Caco-2 (cell line): ENCODE data around the gene GPX1. TPM values are rescaled to one million over a fixed set of nuclear protein-coding genes. Genes with fewer than 3 reads are reported as not detected.
"Not testable (repeated sequence)": the region's sequence is repeated elsewhere in the genome, so short reads cannot be mapped to it uniquely, and the experiment has no call there.

Experiments used
- BruUV-seq: library from RNA; stranded (reverse); fragments of 400-500 nt; replicated peaks from 2 replicates; lab custom pipeline; 2021; lab: Mats Ljungman, UMichigan
- CTCF ChIA-PET: fragments of 300-600 bp; sonication (Branson Sonifier 250); formaldehyde crosslinking; loops from one replicate; lab custom pipeline; 2022; ENCODE audit warnings: antibody characterized with exemption; lab: Charles Lee
- POLR2A ChIA-PET: fragments of 300-600 bp; sonication (Branson Sonifier 250); formaldehyde crosslinking; loops from one replicate; lab custom pipeline; 2022; ENCODE audit warnings: antibody characterized with exemption; lab: Charles Lee
- DNase-seq, 2 experiments: peaks; one replicate each; pipeline versions ENCODE4 v3.0.0 to v3.0.0-alpha.2; 2020 to 2022
- H3K27me3 ChIP-seq: replicated peaks from 2 replicates; pipeline ENCODE4 v1.6.0; 2011; ENCODE audit warnings: low read length; ENCODE audit not compliant: control insufficient read depth, insufficient read depth
- H3K36me3 ChIP-seq: 2 replicates; pipeline ENCODE4 v1.5.1; 2011; ENCODE audit warnings: low read length; ENCODE audit not compliant: control insufficient read depth, insufficient read depth
- H3K4me1 ChIP-seq: fragments of 250-450 bp; sonication (Bioruptor Pico); 2 replicates; pipeline ENCODE4 v1.5.1; 2020; ENCODE audit warnings: mild to moderate bottlenecking
- H3K4me3 ChIP-seq: 2 replicates; pipeline ENCODE4 v1.5.1; 2011; ENCODE audit warnings: low read depth, mild to moderate bottlenecking, control low read depth, low read length
- H3K9me3 ChIP-seq: fragments of 250-450 bp; sonication (Bioruptor Pico); 2 replicates; pipeline ENCODE4 v1.5.1; 2020; ENCODE audit warnings: mild to moderate bottlenecking, moderate library complexity
- H3K27ac Mint-ChIP-seq: one replicate; pipeline ENCODE4 v1.8.0; 2022; ENCODE audit warnings: mixed read lengths; ENCODE audit not compliant: unreplicated experiment
- H3K27me3 Mint-ChIP-seq: one replicate; pipeline ENCODE4 v1.8.0; 2022; ENCODE audit warnings: mixed read lengths; ENCODE audit not compliant: insufficient read depth, unreplicated experiment
- H3K36me3 Mint-ChIP-seq: one replicate; pipeline ENCODE4 v1.8.0; 2022; ENCODE audit warnings: mild to moderate bottlenecking, mixed read lengths; ENCODE audit not compliant: insufficient read depth, unreplicated experiment
- H3K4me1 Mint-ChIP-seq: one replicate; pipeline ENCODE4 v1.8.0; 2022; ENCODE audit warnings: low read depth, mixed read lengths; ENCODE audit not compliant: unreplicated experiment
- H3K4me3 Mint-ChIP-seq: one replicate; pipeline ENCODE4 v1.8.0; 2022; ENCODE audit warnings: mild to moderate bottlenecking, moderate library complexity, mixed read lengths; ENCODE audit not compliant: unreplicated experiment
- H3K9me3 Mint-ChIP-seq: one replicate; pipeline ENCODE4 v1.8.0; 2022; ENCODE audit warnings: mixed read lengths; ENCODE audit not compliant: unreplicated experiment
- intact Hi-C: fragments of 100-400 bp; cut with micrococcal nuclease; formaldehyde crosslinking; loops from one replicate; pipeline ENCODE4 v1.10.0; 2022; ENCODE audit not compliant: unreplicated experiment
- total RNA-seq: library from RNA; stranded (reverse); gene quantifications from 2 replicates; pipeline ENCODE4 v1.2.3, GENCODE V29; 2022
- TF ChIP-seq, protein P1 (sequence below), 2 experiments: fragments of 200-600 bp in 1 of 2; IDR thresholded peaks; 1 replicate in 1 of 2; 2 replicates in 1 of 2; pipeline versions ENCODE4 v1.5.1 to v1.8.0; 2011 to 2022; ENCODE audit warnings: antibody characterized with exemption in 1 of 2, control low read depth in 1 of 2, inconsistent platforms in 1 of 2, low read depth in 1 of 2, low read length in 1 of 2, mild to moderate bottlenecking in 1 of 2, moderate library complexity in 1 of 2; ENCODE audit not compliant: insufficient read depth in 1 of 2, severe bottlenecking in 1 of 2, unreplicated experiment in 1 of 2

The GPX1 gene
- total RNA-seq, 1 experiment from 2014 or later = 197 TPM

DNA sequence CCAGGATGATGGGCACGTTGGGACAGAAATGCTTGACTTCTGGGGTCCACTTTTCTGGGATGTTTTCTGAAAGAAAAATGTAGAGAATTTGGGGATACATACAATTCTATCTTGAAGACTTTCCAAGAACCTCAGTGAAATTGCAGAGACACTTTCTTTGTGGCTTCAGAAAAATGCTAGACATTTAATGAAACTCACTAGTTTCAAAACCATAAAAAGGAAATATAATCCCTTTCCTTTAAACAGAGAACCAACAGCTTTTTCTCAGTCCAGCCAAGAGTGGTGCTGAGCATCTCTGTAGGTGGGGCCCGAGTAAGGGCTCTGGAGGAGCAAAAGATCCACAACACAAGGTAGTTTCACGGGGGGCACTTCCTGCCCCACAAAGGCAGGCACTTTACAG, 4.4 kb upstream of the GPX1 start:
- no peak for DNase-seq
- H3K4me3 Mint-ChIP-seq = no peak overlapping the region
- H3K27ac Mint-ChIP-seq = no peak overlapping the region
- H3K27me3 ChIP-seq = no peaks in the 10 kb centered on the region
- H3K9me3 Mint-ChIP-seq = no peaks in the 10 kb centered on the region
- no peak overlapping the region for H3K4me3 ChIP-seq
- peaks cover 97% of the 10 kb centered on the region for H3K36me3 Mint-ChIP-seq
- POLR2A ChIA-PET = no interaction called here
- H3K27me3 Mint-ChIP-seq = no peaks in the 10 kb centered on the region
- H3K4me1 Mint-ChIP-seq = peaks cover 6% of the 10 kb centered on the region
- no peaks in the 10 kb centered on the region for H3K9me3 ChIP-seq
- peaks cover 13% of the 10 kb centered on the region; the same call in 1 of the 2 replicates for H3K4me1 ChIP-seq
- TF ChIP-seq, protein P1, sequence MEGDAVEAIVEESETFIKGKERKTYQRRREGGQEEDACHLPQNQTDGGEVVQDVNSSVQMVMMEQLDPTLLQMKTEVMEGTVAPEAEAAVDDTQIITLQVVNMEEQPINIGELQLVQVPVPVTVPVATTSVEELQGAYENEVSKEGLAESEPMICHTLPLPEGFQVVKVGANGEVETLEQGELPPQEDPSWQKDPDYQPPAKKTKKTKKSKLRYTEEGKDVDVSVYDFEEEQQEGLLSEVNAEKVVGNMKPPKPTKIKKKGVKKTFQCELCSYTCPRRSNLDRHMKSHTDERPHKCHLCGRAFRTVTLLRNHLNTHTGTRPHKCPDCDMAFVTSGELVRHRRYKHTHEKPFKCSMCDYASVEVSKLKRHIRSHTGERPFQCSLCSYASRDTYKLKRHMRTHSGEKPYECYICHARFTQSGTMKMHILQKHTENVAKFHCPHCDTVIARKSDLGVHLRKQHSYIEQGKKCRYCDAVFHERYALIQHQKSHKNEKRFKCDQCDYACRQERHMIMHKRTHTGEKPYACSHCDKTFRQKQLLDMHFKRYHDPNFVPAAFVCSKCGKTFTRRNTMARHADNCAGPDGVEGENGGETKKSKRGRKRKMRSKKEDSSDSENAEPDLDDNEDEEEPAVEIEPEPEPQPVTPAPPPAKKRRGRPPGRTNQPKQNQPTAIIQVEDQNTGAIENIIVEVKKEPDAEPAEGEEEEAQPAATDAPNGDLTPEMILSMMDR (IDR thresholded peaks at IDR 0.05; ENCODE audit: insufficient read depth in 1 of 2, low read depth in 1 of 2, low read length in 1 of 2, severe bottlenecking in 1 of 2, unreplicated experiment in 1 of 2) = no peak
- intact Hi-C loops = no loop called here
- no TSS peak for BruUV-seq
- H3K36me3 ChIP-seq = peaks cover 4% of the 10 kb centered on the region
- CTCF ChIA-PET = interaction anchor here (0.6 kb wide), 1 partner anchor 93 kb away, joined by 5 read pairs; no protein-coding TSS in a partner anchor

DNA sequence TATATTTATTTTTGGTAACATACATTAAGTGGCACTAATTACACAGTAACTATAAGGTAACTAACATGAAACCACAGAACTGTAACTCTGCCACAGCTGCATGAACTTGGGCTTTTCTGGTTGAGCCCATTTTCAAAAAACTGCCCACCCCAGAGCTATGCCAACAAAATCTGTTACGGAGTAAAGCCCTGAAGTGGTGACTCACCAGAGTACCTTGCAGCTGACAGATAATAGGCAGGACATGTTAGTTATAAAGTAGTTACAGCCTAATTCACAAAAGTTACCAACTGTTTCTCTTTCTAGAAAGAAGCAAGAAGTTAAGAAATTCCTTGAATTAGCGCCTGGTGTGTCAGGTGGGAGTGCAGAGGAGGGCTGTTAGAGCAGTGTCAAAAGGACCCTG, 1.5 kb upstream of the GPX1 start:
- no peaks in the 10 kb centered on the region for H3K9me3 Mint-ChIP-seq
- H3K36me3 ChIP-seq = peaks cover 7% of the 10 kb centered on the region
- TF ChIP-seq, protein P1 (IDR thresholded peaks at IDR 0.05; ENCODE audit: insufficient read depth in 1 of 2, low read depth in 1 of 2, low read length in 1 of 2, severe bottlenecking in 1 of 2, unreplicated experiment in 1 of 2) = no peak
- H3K36me3 Mint-ChIP-seq = peaks cover 94% of the 10 kb centered on the region
- H3K9me3 ChIP-seq = no peaks in the 10 kb centered on the region
- H3K27me3 ChIP-seq = no peaks in the 10 kb centered on the region
- no peak overlapping the region for H3K4me3 Mint-ChIP-seq
- no peak for DNase-seq
- POLR2A ChIA-PET = interaction anchor here (0.6 to 2.4 kb wide), 2 partner anchors 20 to 30 kb away, joined by 11 to 17 read pairs; partner anchors contain the start of gene USP4
- BruUV-seq = TSS peak; percentile 1
- peaks cover 6% of the 10 kb centered on the region for H3K4me1 Mint-ChIP-seq
- CTCF ChIA-PET = interaction anchor here (1.7 kb wide), 1 partner anchor 52 kb away, joined by 6 read pairs; the partner anchor contains the start of genes RHOA and TCTA
- peaks cover 13% of the 10 kb centered on the region; the same call in 1 of the 2 replicates for H3K4me1 ChIP-seq
- no peaks in the 10 kb centered on the region for H3K27me3 Mint-ChIP-seq
- intact Hi-C loops = loop anchor here (2.0 kb wide), 1 partner anchor 53 kb away; the partner anchor contains the start of gene TCTA
- no peak overlapping the region for H3K4me3 ChIP-seq
- H3K27ac Mint-ChIP-seq = no peak overlapping the region

DNA sequence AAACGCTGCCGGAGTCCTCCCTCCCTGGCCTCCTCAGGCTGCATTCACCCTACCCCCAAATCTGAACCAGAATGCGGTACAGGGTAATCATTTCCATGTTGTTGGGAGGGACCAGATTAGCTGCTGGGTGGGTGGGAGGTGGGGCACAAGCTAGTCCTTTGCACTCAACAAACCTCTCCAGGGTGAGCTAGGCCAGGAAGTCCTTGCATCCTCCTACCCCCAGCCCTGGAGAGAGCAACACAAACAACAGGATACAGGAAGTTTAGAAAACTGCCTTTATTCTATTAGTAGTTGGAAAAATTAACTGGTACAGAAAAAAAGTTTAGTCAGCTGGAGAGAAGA, 702 bp upstream of the GPX1 start:
- Mint-ChIP-seq H3K27me3 (no peaks in the 10 kb centered on the region), H3K9me3 (no peaks in the 10 kb centered on the region), H3K4me3 (peak overlapping the region; percentile 96), H3K36me3 (peaks cover 94% of the 10 kb centered on the region), H3K4me1 (peaks cover 6% of the 10 kb centered on the region), H3K27ac (peak overlapping the region; percentile 97)
- POLR2A ChIA-PET = interaction anchor here (0.5 to 2.4 kb wide), 4 partner anchors 14 to 53 kb away, joined by 3 to 17 read pairs (median 8); partner anchors contain the start of genes RHOA, TCTA and USP4
- no TSS peak for BruUV-seq
- Histone ChIP-seq H3K36me3 (peaks cover 7% of the 10 kb centered on the region), H3K4me1 (peaks cover 13% of the 10 kb centered on the region; the same call in 1 of the 2 replicates), H3K9me3 (no peaks in the 10 kb centered on the region), H3K27me3 (no peaks in the 10 kb centered on the region), H3K4me3 (peak overlapping the region; percentile 81)
- TF ChIP-seq, protein P1 (IDR thresholded peaks at IDR 0.05; ENCODE audit: insufficient read depth in 1 of 2, low read depth in 1 of 2, low read length in 1 of 2, severe bottlenecking in 1 of 2, unreplicated experiment in 1 of 2) = no peak
- intact Hi-C loops = loop anchor here (1.0 to 2.0 kb wide), 2 partner anchors 19 to 54 kb away; partner anchors contain the start of genes TCTA and USP4
- CTCF ChIA-PET = interaction anchor here (1.2 to 1.7 kb wide), 2 partner anchors 19 to 53 kb away, joined by 6 to 9 read pairs; partner anchors contain the start of genes RHOA, TCTA and USP4
- no peak for DNase-seq

DNA sequence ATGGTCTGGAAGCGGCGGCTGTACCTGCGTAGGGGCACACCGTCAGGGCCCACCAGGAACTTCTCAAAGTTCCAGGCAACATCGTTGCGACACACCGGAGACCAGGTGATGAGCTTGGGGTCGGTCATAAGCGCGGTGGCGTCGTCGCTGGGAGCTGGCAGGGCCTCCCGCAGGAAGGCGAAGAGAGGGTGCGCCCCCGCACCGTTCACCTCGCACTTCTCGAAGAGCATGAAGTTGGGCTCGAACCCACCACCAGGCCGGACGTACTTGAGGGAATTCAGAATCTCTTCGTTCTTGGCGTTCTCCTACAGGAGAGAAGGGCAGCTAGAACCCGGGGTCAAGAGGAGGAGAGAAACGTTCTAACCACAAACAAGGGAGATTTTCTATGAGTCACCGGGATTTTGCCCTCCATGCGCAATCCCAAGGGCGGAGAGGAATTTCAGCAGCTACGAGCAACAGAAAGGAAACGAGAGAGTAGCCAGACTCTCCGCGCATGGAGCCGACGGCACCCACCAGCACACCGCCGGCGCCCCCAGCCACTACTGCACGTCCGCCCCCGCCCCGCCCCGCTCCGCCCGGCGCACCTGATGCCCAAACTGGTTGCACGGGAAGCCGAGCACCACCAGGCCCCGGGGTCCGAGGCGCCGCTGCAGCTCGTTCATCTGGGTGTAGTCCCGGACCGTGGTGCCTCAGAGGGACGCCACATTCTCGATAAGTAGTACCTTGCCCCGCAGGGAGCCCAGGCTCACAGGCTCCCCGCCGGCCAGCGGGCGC, 523 bp downstream of the GPX1 start:
- not testable (repeated sequence) for H3K27me3 ChIP-seq, H3K9me3 ChIP-seq, H3K9me3 Mint-ChIP-seq, H3K27me3 Mint-ChIP-seq, H3K36me3 ChIP-seq
- Mint-ChIP-seq H3K4me1 (peaks cover 13% of the 10 kb centered on the region), H3K27ac (peak overlapping the region; percentile 97), H3K36me3 (peaks cover 94% of the 10 kb centered on the region), H3K4me3 (peak overlapping the region; percentile 96)
- DNase-seq = peak; percentile 49 to 59
- TSS peak; percentile 76 for BruUV-seq
- H3K4me1 ChIP-seq = peaks cover 13% of the 10 kb centered on the region; the same call in 1 of the 2 replicates
- CTCF ChIA-PET = interaction anchor here (1.2 to 1.7 kb wide), 2 partner anchors 17 to 54 kb away, joined by 6 to 7 read pairs; partner anchors contain the start of genes RHOA, TCTA and USP4
- intact Hi-C loops = loop anchor here (1.0 to 2.0 kb wide), 2 partner anchors 17 to 55 kb away; partner anchors contain the start of genes TCTA and USP4
- H3K4me3 ChIP-seq = peak overlapping the region; percentile 81
- POLR2A ChIA-PET = interaction anchor here (0.7 to 2.4 kb wide), 2 partner anchors 18 to 37 kb away, joined by 3 to 17 read pairs; partner anchors contain the start of gene USP4
